NT2/D1 (cell line): Measurements from ENCODE around the gene CFAP157.
A peak's percentile ranks its signal among the peaks of the same experiment; 100 is the strongest.

Source experiments
- DNase-seq: peaks from one replicate; pipeline ENCODE4 v3.0.0-alpha.2; 2011; ENCODE audit warnings: low read depth, low spot score
- H3K27me3 ChIP-seq: 2 replicates; pipeline ENCODE4 v1.6.0; 2011; ENCODE audit warnings: mild to moderate bottlenecking; ENCODE audit not compliant: insufficient read length, insufficient read depth
- H3K36me3 ChIP-seq: 2 replicates; pipeline ENCODE4 v1.6.1; 2011; ENCODE audit warnings: mild to moderate bottlenecking, low read length, mixed read lengths; ENCODE audit not compliant: insufficient read depth, insufficient read length
- H3K4me1 ChIP-seq: 2 replicates; pipeline ENCODE4 v1.5.1; 2011; ENCODE audit not compliant: insufficient read depth, insufficient read length
- H3K4me3 ChIP-seq: 2 replicates; pipeline ENCODE4 v1.5.1; 2011; ENCODE audit warnings: low read depth; ENCODE audit not compliant: insufficient read length
- H3K9ac ChIP-seq: 2 replicates; pipeline ENCODE4 v1.6.0; 2011; ENCODE audit warnings: low read depth; ENCODE audit not compliant: insufficient read length
- H3K9me3 ChIP-seq: 2 replicates; pipeline ENCODE4 v1.5.1; 2011; ENCODE audit warnings: mild to moderate bottlenecking, low read length; ENCODE audit not compliant: insufficient read depth
- SUZ12 ChIP-seq: IDR thresholded peaks from 2 replicates; pipeline ENCODE4 v1.6.1; 2011; ENCODE audit not compliant: insufficient read length, insufficient read depth; ENCODE audit errors: extremely low read depth
- YY1 ChIP-seq: IDR thresholded peaks from 2 replicates; pipeline ENCODE4 v1.6.1; 2011; ENCODE audit not compliant: insufficient read length, insufficient read depth
- ZNF274 ChIP-seq: IDR thresholded peaks from 2 replicates; pipeline ENCODE4 v1.6.1; 2011; ENCODE audit warnings: mild to moderate bottlenecking, low read depth, low read length

CFAP157 gene

DNA sequence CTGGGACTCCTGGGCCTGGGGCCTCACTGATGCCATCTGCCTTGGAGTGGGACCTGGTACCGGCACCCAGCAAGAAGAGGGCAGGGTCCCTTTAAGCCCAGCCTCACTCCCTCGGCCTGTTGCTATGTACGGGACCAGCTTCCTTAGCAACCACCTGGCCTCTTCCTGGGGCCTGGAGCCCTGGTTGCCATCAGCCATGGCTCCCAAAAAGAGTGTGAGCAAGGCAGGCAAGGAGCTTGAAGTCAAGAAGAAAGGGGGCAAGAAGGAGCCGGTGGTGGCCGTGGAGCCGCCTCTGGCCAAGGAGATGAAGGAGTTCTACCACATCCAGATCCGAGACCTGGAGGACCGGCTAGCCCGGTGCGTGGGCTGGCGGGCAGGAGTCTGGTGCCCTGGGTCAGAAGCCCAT lies at the start of gene CFAP157:
CFAP157 (plus strand) TSS at position 153 of the 406 bp plus-strand sequence; CDS start at position 197, 44 bp downstream.
- H3K9ac ChIP-seq = peak within 1 kb of the TSS; percentile 6
- no peaks in the 10 kb centered on the region for H3K36me3 ChIP-seq
- H3K4me3 ChIP-seq = no peak within 1 kb of the TSS
- no peaks in the 10 kb centered on the region for H3K27me3 ChIP-seq
- no peak for TF ChIP-seq YY1
- no peak for TF ChIP-seq ZNF274
- no peak for TF ChIP-seq SUZ12
- DNase-seq = no peak
- H3K9me3 ChIP-seq = peaks cover 5% of the 10 kb centered on the region; the same call in 1 of the 2 replicates
- H3K4me1 ChIP-seq = peaks cover 10% of the 10 kb centered on the region

DNA sequence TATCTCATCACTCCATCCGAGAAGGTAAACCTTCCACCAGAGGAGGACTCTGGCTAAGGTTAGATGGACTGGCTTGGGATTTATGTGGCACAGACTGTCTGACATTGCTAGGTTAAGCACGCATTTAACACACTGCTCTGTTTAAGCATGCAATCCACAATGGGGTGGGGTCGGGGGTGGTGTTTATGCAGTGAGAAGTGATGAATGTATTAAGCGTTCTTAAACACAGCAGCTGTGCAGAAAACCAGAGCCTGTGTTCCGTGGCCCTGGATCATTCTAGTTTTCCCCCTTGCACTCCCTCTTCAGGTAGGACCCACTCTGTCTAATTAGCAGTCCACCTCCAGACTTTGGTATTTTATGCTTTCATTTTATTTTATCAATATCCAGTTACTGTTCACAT lies 48.4 kb upstream of the CFAP157 start:
- peaks cover 4% of the 10 kb centered on the region for H3K4me1 ChIP-seq
- H3K9me3 ChIP-seq = no peaks in the 10 kb centered on the region
- H3K9ac ChIP-seq = no peak overlapping the region
- H3K36me3 ChIP-seq = peaks cover 5% of the 10 kb centered on the region
- H3K27me3 ChIP-seq = no peaks in the 10 kb centered on the region
- no peak overlapping the region for H3K4me3 ChIP-seq
- TF ChIP-seq ZNF274 = no peak
- DNase-seq = no peak

DNA sequence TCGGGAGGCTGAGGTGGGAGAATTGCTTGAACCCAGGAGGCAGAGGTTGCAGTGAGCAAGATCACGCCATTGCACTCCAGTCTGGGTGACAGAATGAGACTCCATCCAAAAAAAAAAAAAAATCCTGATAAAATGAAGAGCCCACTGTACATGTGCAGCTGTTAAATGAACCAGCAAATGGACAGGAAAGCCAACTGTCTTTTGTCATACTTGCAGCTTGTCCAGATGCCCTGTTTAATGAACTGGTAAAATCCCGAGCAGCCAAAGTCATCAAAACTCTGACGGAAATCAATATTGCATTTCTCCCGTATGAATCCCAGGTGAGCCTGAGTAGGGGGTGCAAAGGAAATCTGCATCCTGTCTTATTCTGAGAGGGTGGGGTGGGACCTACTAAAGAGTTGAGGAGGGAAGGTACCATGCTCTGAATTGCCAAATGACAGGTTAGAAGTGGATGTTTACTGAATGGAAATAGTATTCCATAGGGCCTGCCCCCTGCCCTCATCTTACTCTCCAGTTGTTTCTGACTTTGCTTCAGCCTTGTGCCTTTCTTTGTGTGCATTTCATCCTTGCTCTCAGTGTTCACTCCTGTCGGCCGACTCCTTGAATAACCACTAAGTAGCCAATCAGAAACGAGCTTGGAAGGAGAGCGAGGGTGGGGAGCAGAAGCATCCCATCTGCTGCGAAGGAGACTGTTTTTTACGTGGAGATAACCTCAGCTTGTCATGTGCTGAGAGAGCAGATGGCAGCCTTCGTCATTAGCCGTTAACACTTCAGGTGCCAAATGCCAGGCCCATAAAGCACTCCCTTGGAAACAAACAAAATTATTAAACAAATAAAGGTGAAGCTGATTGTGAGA lies 45.7 kb upstream of the CFAP157 start:
- Histone ChIP-seq H3K36me3 (peaks cover 22% of the 10 kb centered on the region), H3K4me3 (no peak overlapping the region), H3K9ac (no peak overlapping the region), H3K4me1 (no peaks in the 10 kb centered on the region), H3K27me3 (no peaks in the 10 kb centered on the region), H3K9me3 (no peaks in the 10 kb centered on the region)
- TF ChIP-seq SUZ12 = no peak
- no peak for TF ChIP-seq YY1
- DNase-seq = no peak

DNA sequence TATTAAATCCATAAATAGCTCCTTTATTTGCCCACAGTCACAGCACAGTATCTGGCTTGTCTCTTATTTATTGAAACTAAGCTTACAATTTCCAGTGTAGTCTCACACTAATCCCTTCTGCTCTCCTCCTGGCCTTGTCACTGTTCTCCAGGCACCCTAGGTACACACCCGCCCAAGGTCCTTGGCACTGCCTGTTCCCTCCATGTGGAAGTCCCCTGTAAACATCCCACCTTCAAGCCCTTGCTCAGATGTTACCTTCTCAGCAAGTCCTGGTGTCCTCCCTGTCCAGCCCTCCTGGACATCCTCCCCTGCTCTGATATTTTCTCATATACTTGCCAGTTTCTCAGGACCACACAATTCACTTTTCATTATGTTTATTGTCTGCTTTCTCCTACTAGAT lies 44.2 kb upstream of the CFAP157 start:
- Histone ChIP-seq H3K4me1 (no peaks in the 10 kb centered on the region), H3K27me3 (no peaks in the 10 kb centered on the region), H3K36me3 (peaks cover 22% of the 10 kb centered on the region), H3K9ac (no peak overlapping the region), H3K9me3 (no peaks in the 10 kb centered on the region), H3K4me3 (no peak overlapping the region)
- no peak for TF ChIP-seq SUZ12
- TF ChIP-seq YY1 = no peak
- no peak for TF ChIP-seq ZNF274
- no peak for DNase-seq

DNA sequence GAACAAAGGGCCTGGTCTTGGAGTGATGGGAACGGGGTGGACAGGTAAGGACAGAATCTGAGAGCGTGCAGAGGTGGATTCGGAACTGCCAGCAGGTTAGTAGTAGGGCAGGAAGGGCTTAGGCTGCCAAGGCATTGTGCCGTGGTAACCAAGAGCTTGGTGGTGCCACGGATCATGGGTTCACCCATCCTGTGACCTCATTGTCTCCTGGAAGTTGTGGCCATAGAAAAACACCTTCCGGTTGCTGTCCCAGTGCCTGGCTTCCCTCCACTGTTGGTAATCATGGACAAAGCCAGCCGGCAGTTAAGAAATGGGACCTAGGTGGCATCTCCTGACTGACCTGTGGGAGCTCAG lies 42.5 kb upstream of the CFAP157 start:
- Histone ChIP-seq H3K4me1 (no peaks in the 10 kb centered on the region), H3K4me3 (no peak overlapping the region), H3K36me3 (peaks cover 22% of the 10 kb centered on the region), H3K9ac (no peak overlapping the region), H3K9me3 (no peaks in the 10 kb centered on the region), H3K27me3 (no peaks in the 10 kb centered on the region)
- DNase-seq = no peak
- TF ChIP-seq SUZ12 (no peak), YY1 (no peak), ZNF274 (no peak)

DNA sequence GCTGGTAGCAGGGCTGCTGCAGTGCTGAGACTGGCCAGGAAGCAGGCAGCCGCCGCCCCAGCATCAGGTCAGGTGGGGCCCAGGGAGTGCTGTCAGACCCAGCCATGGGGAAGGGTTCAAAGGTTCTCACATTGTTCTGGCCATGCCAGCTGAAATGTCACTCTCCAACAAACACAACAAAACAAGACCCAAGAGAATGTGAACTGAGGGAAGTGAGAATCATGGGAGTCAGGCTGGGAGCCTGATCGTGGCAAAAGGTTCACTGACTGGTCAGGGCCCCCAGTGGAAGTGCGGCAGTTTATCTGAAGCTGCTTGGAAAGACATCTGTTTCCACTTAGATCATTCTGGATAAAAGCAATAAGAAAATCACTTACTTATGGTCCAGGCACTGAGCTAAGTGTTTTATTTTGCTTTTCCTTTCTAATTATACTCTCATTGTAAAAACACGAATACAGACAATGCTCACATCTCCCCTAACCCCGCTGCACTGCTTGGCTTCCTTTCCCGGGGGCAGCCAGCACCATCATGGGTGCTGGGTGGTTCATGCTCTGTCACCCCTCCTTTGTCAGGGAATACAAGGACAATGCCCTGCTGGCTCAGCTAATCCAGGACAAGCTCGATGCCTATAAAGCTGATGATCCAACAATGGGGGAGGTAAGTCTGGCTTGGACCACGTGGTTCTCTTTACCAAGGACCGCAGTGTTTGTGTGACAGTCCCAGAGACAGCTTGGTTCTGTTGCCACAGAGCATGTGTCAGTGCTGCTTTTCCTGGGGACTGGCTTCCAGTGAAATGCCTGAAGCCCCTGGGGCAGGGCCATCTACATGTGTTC lies 41.9 kb upstream of the CFAP157 start:
- no peak for TF ChIP-seq YY1
- no peak for TF ChIP-seq SUZ12
- no peak for TF ChIP-seq ZNF274

DNA sequence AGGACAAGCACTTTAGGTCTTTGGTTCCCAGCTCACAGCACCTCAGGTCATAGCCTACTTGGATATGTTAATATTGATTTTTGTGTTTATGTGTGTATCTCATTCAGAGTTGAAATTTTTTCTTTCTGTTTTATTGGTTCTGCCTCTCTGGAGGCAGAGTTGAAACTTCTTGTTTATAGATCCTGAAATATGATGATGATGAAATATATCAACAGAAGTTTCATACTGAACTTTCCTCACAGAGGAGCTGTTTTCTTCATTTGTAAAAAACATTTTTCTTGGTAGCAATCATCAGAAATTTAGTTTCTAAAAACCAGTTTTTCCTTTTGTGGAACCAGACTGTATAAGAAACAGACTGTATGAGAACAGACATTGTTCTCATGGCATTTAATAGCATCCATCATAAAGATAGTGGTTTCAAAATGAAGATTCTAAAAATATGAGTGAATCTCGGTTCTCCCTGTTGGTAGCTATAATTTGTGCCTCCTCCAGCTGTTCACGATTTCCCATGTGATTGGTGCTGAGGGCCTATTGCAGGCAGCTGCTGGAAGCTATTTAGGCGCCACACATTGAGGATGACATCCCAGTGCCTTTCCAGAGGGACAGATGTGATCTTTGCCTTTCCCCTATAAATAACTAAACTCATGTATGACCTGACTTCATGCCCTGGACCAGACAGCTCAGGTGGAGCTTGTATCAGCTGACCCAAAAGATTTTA lies 39.5 kb upstream of the CFAP157 start:
- H3K4me3 ChIP-seq = no peak overlapping the region
- H3K36me3 ChIP-seq = peaks cover 27% of the 10 kb centered on the region
- no peaks in the 10 kb centered on the region for H3K9me3 ChIP-seq
- no peak overlapping the region for H3K9ac ChIP-seq
- no peak for TF ChIP-seq YY1
- no peak for TF ChIP-seq SUZ12
- TF ChIP-seq ZNF274 = no peak
- H3K27me3 ChIP-seq = no peaks in the 10 kb centered on the region
- no peak for DNase-seq
- H3K4me1 ChIP-seq = no peaks in the 10 kb centered on the region

More for the DNA sequence above, 41.9 kb upstream of the CFAP157 start:
- peaks cover 22% of the 10 kb centered on the region for H3K36me3 ChIP-seq
- H3K4me1 ChIP-seq = no peaks in the 10 kb centered on the region
- no peaks in the 10 kb centered on the region for H3K9me3 ChIP-seq
- no peak for DNase-seq
- H3K4me3 ChIP-seq = no peak overlapping the region
- H3K9ac ChIP-seq = no peak overlapping the region
- no peaks in the 10 kb centered on the region for H3K27me3 ChIP-seq
